Right lobe of liver (tissue), 4 donors: Measurements from ENCODE around the gene RNF145.

Source experiments
- POLR2A ChIP-seq: fragments of 450-650 bp; IDR thresholded peaks from one replicate; pipeline ENCODE4 v1.6.1; 2017; ENCODE audit warnings: antibody characterized with exemption, mild to moderate bottlenecking
- TF ChIP-seq, protein P1 (sequence below), 4 donors: fragments of 200-600 bp in 3 of 4; fragments of 450-650 bp in 1 of 4; IDR thresholded peaks; one replicate each; pipeline versions ENCODE4 v1.5.1 to v1.8.0; 2016 to 2022; ENCODE audit warnings: antibody characterized with exemption in 4 of 4, mild to moderate bottlenecking in 2 of 4
- donor health status: DM: no; HTN: no; CAD: no.
- donor health status: DM: no; HTN: no; CAD: no.
- donor health status: DM: no; HTN: yes; CAD: no.

DNA sequence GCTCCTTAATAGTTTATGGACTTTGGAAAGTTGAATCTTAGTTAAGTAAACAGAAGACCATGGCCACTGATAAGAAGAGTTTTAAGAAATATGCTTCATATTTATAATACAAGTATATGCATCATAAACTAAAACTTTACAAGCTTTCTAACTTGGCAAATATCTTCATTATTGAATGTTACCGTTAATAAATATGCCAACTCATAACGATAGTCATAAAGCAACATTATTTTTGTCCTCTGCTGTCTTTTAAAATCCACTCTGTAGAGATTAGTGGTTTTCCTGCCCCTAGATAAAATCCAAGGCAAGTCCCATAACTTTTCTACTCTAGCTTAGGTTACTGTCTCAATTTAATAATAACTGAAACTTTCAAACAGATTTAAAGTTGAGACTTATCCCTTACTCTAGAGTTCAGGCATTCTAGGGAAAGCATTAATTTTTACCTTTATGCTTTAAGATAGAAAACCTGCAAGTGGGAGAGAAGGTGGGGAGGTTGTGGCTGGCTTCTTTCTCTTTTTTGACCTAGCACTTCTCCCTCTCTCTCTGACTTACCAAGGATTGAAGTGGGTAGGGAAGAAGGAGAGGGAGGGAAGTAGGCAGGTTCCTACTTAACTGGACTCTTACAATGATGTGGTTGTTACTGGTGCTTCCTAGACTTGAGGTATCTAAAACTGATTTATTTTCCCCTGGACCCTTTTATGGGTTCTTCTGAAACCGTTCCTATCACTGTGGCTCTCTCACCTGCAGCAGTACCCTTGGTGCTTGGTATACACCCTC lies 29.6 kb downstream of the RNF145 start:
- no peak for TF ChIP-seq POLR2A
- TF ChIP-seq, protein P1, sequence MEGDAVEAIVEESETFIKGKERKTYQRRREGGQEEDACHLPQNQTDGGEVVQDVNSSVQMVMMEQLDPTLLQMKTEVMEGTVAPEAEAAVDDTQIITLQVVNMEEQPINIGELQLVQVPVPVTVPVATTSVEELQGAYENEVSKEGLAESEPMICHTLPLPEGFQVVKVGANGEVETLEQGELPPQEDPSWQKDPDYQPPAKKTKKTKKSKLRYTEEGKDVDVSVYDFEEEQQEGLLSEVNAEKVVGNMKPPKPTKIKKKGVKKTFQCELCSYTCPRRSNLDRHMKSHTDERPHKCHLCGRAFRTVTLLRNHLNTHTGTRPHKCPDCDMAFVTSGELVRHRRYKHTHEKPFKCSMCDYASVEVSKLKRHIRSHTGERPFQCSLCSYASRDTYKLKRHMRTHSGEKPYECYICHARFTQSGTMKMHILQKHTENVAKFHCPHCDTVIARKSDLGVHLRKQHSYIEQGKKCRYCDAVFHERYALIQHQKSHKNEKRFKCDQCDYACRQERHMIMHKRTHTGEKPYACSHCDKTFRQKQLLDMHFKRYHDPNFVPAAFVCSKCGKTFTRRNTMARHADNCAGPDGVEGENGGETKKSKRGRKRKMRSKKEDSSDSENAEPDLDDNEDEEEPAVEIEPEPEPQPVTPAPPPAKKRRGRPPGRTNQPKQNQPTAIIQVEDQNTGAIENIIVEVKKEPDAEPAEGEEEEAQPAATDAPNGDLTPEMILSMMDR (IDR thresholded peaks at IDR 0.05), result no peak
